Measurements from ENCODE around the gene NBEAL2.

DNA sequence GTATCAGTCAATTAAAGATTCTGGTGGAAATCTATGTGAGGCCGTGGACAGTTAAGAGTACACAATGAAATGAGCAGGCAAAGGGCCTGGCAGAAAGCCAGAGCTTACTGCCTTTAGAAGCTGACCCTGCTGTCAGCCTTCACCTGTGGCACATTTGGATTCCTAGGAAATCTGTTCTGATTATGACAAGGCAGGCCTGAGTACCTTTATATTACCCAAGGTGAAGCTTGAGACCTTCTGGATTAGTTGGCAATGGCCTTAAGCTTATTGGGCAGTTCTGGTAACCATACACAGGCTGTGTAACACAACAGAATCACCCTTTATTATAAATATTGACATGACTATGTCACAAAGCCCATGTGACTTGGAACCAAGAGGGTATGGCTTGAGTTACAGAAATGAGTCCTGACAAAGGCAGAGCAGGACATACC lies 43.2 kb downstream of the NBEAL2 start:
- TF ChIP-seq POLR2AphosphoS5 (IDR thresholded peaks at IDR 0.05; ENCODE audit: low read depth, low read length) (no peak), POLR2A (IDR thresholded peaks at IDR 0.05; ENCODE audit: low read depth, low read length) (no peak), SPI1 (IDR thresholded peaks at IDR 0.05; ENCODE audit: low read depth, low read length) (no peak), TAF1 (IDR thresholded peaks at IDR 0.05; ENCODE audit: low read depth, low read length) (no peak)
